SK-N-SH (cell line): ENCODE data around the gene ALDH3A1. TPM values are rescaled to one million over a fixed set of nuclear protein-coding genes. Genes with fewer than 3 reads are reported as not detected.
A peak's percentile ranks its signal among the peaks of the same experiment; 100 is the strongest.

ENCODE experiments used
- CTCF ChIA-PET: fragments of 300-600, 350-600 bp; formaldehyde crosslinking; extraction: SDS; loops from one replicate; lab custom pipeline; 2021; lab: Yijun Ruan, JAX
- POLR2A ChIA-PET: fragments of 350-600 bp; sonication (Branson Sonifier 250); formaldehyde crosslinking; extraction: SDS; loops from one replicate; lab custom pipeline; 2020; ENCODE audit warnings: antibody characterized with exemption, inconsistent platforms; lab: Yijun Ruan, JAX
- DNase-seq: peaks from one replicate; pipeline ENCODE4 v3.0.0; 2012
- H2AFZ ChIP-seq: fragments of 200-600 bp; sonication (generic); 2 replicates; pipeline ENCODE4 v1.8.1; 2016; ENCODE audit warnings: antibody characterized with exemption, mild to moderate bottlenecking, low read depth
- H3F3A ChIP-seq: fragments of 200-600 bp; sonication (generic); replicated peaks from 2 replicates; pipeline ENCODE3; 2016; ENCODE audit warnings: antibody characterized with exemption, mild to moderate bottlenecking; ENCODE audit not compliant: insufficient read depth
- H3K27ac ChIP-seq, 2 experiments: fragments of 200-500 bp in 1 of 2; fragments of 200-600 bp in 1 of 2; sonication (Bioruptor generic) in 1 of 2; sonication (generic), shearing (Covaris generic) in 1 of 2; 2 replicates each; pipeline versions ENCODE4 v1.5.1 to v1.6.1; 2014 to 2016; ENCODE audit warnings: low read depth in 2 of 2, inconsistent platforms in 1 of 2, low read length in 1 of 2, mild to moderate bottlenecking in 1 of 2, mixed read lengths in 1 of 2
- H3K27me3 ChIP-seq: fragments of 200-600 bp; sonication (generic), shearing (Covaris generic); 2 replicates; pipeline ENCODE4 v1.6.1; 2016; ENCODE audit warnings: mixed run types; ENCODE audit not compliant: insufficient read depth
- H3K36me3 ChIP-seq, 2 experiments: fragments of 200-500 bp in 1 of 2; fragments of 200-600 bp in 1 of 2; sonication (Bioruptor generic) in 1 of 2; sonication (generic) in 1 of 2; replicated peaks in 1 of 2; 2 replicates each; pipeline versions ENCODE3 to v1.5.1; 2014 to 2016; ENCODE audit warnings: low read length in 1 of 2, mild to moderate bottlenecking in 1 of 2; ENCODE audit not compliant: insufficient read depth in 2 of 2, control insufficient read depth in 1 of 2
- H3K4me1 ChIP-seq, 2 experiments: fragments of 200-500 bp in 1 of 2; fragments of 200-600 bp in 1 of 2; sonication (Bioruptor generic) in 1 of 2; sonication (generic), shearing (Covaris generic) in 1 of 2; 2 replicates each; pipeline versions ENCODE4 v1.5.1 to v1.6.1; 2014 to 2016; ENCODE audit warnings: low read depth in 1 of 2, low read length in 1 of 2, mixed run types in 1 of 2; ENCODE audit not compliant: insufficient read depth in 2 of 2, control insufficient read depth in 1 of 2
- H3K4me2 ChIP-seq: fragments of 200-600 bp; sonication (generic), shearing (Covaris generic); 2 replicates; pipeline ENCODE4 v1.6.1; 2017; ENCODE audit warnings: mixed run types
- H3K4me3 ChIP-seq, 2 experiments: fragments of 200-500 bp in 1 of 2; fragments of 200-600 bp in 1 of 2; sonication (Bioruptor generic) in 1 of 2; sonication (generic), shearing (Covaris generic) in 1 of 2; 2 replicates each; pipeline versions ENCODE4 v1.5.1 to v1.8.1; 2014 to 2016; ENCODE audit warnings: low read depth in 2 of 2, inconsistent platforms in 1 of 2, low read length in 1 of 2, mild to moderate bottlenecking in 1 of 2, mixed read lengths in 1 of 2, moderate library complexity in 1 of 2
- H3K79me2 ChIP-seq: fragments of 200-600 bp; sonication (generic); 2 replicates; pipeline ENCODE4 v1.8.1; 2017; ENCODE audit warnings: mild to moderate bottlenecking; ENCODE audit not compliant: insufficient read depth
- H3K9ac ChIP-seq: fragments of 200-600 bp; sonication (generic); 2 replicates; pipeline ENCODE4 v1.6.1; 2017; ENCODE audit warnings: mixed run types
- H3K9me2 ChIP-seq: fragments of 200-600 bp; sonication (generic); 2 replicates; pipeline ENCODE4 v1.6.1; 2017; ENCODE audit warnings: mixed run types
- H3K9me3 ChIP-seq: fragments of 200-600 bp; sonication (generic); 2 replicates; pipeline ENCODE4 v1.6.1; 2017; ENCODE audit warnings: mixed run types, mild to moderate bottlenecking, moderate library complexity
- H4K20me1 ChIP-seq: fragments of 200-600 bp; sonication (generic); 2 replicates; pipeline ENCODE4 v1.6.1; 2017; ENCODE audit warnings: mild to moderate bottlenecking, mixed run types; ENCODE audit not compliant: insufficient read depth
- EP300 ChIP-seq, 2 experiments: IDR thresholded peaks; 2 replicates each; pipeline versions ENCODE4 v1.4.0 to v1.6.1; 2012; ENCODE audit warnings: borderline replicate concordance in 1 of 2, low read depth in 1 of 2, low read length in 1 of 2
- EZH2phosphoT487 ChIP-seq: fragments of 200-600 bp; sonication (generic); IDR thresholded peaks from 2 replicates; pipeline ENCODE4 v1.6.1; 2017; ENCODE audit warnings: low read depth, mixed run types, mild to moderate bottlenecking, antibody characterized with exemption, moderate library complexity, borderline replicate concordance
- FOXM1 ChIP-seq: IDR thresholded peaks from 2 replicates; pipeline ENCODE4 v1.4.0; 2012; ENCODE audit warnings: low read depth, mild to moderate bottlenecking
- GABPA ChIP-seq: IDR thresholded peaks from 2 replicates; pipeline ENCODE4 v1.4.0; 2012; ENCODE audit warnings: low read depth, mild to moderate bottlenecking
- GATA2 ChIP-seq: sonication (generic); formaldehyde crosslinking; IDR thresholded peaks from 2 replicates; pipeline ENCODE4 v1.5.0; 2020; ENCODE audit warnings: mild to moderate bottlenecking, missing genetic modification reagents
- IRF3 ChIP-seq: fragments of 150-350 bp; IDR thresholded peaks from 2 replicates; pipeline ENCODE4 v1.6.1; 2016; ENCODE audit warnings: mild to moderate bottlenecking, low read depth, low read length
- JUND ChIP-seq: IDR thresholded peaks from 2 replicates; pipeline ENCODE4 v1.4.0; 2012
- MAX ChIP-seq: IDR thresholded peaks from 2 replicates; pipeline ENCODE4 v1.4.0; 2012; ENCODE audit warnings: low read depth
- MEF2A ChIP-seq: IDR thresholded peaks from 2 replicates; pipeline ENCODE4 v1.4.0; 2012; ENCODE audit warnings: low read depth, borderline replicate concordance
- MXI1 ChIP-seq: IDR thresholded peaks from 2 replicates; pipeline ENCODE4 v1.6.1; 2012; ENCODE audit warnings: mild to moderate bottlenecking, low read depth, low read length, improper control_type of control experiment
- NFIC ChIP-seq: IDR thresholded peaks from 2 replicates; pipeline ENCODE4 v1.4.0; 2012; ENCODE audit warnings: borderline replicate concordance
- RAD21 ChIP-seq: IDR thresholded peaks from 2 replicates; pipeline ENCODE4 v1.6.1; 2012; ENCODE audit warnings: mild to moderate bottlenecking, low read length
- RCOR1 ChIP-seq: fragments of 150-350 bp; IDR thresholded peaks from 2 replicates; pipeline ENCODE4 v1.6.1; 2017; ENCODE audit warnings: antibody characterized with exemption, low read length
- RXRA ChIP-seq: IDR thresholded peaks from 2 replicates; pipeline ENCODE4 v1.4.0; 2012; ENCODE audit warnings: low read depth, mild to moderate bottlenecking, borderline replicate concordance
- SMC3 ChIP-seq: IDR thresholded peaks from 2 replicates; pipeline ENCODE4 v1.6.1; 2012; ENCODE audit warnings: low read depth, low read length, improper control_type of control experiment
- TAF1 ChIP-seq: IDR thresholded peaks from 2 replicates; pipeline ENCODE4 v1.6.1; 2012; ENCODE audit warnings: low read depth, mild to moderate bottlenecking, low read length, moderate library complexity, borderline replicate concordance
- TEAD4 ChIP-seq: IDR thresholded peaks from 2 replicates; pipeline ENCODE4 v1.4.0; 2012; ENCODE audit warnings: mild to moderate bottlenecking, borderline replicate concordance; ENCODE audit not compliant: insufficient read depth
- WGBS: methylation state at CpG from one replicate; pipeline ENCODE4 v1.1.6; 2017; ENCODE audit warnings: low lambda C conversion rate; 5-methylcytosine and 5-hydroxymethylcytosine counted together
- polyA plus RNA-seq, 3 experiments: library from polyadenylated mRNA; depleted of rRNA; stranded (reverse); fragments of >200 nt; gene quantifications; 2 replicates each; pipeline ENCODE4 v1.2.3, GENCODE V29; 2012

ALDH3A1 gene
- polyA plus RNA-seq, 1 of the 3 experiments (the other 2 are of a cell fraction): 0.79 TPM

GRCh38 chr17:19796457-19796856, 48.4 kb upstream of the ALDH3A1 start:
- Histone ChIP-seq H3F3A (peaks cover 3% of the 10 kb centered on the region), H3K4me3 (peak overlapping the region in 1 of 2 experiments; percentile 4; a peak in 1 of 4 replicates), H3K27ac (no peak overlapping the region), H3K9me2 (no peaks in the 10 kb centered on the region), H2AFZ (no peak overlapping the region), H3K4me2 (no peak overlapping the region), H3K36me3 (peaks cover 74% of the 10 kb centered on the region in 2 experiments), H3K4me1 (no peaks in the 10 kb centered on the region), H3K9me3 (peaks cover 3% of the 10 kb centered on the region; the same call in 1 of the 2 replicates), H4K20me1 (no peaks in the 10 kb centered on the region), H3K27me3 (no peaks in the 10 kb centered on the region), H3K79me2 (no peaks in the 10 kb centered on the region), H3K9ac (no peak overlapping the region)
- 93% methylated on average over 4 of the region's 4 CpGs for WGBS
- ChIA-PET CTCF (no interaction called here), POLR2A (no interaction called here)
- no peak for TF ChIP-seq JUND
- no peak for TF ChIP-seq GABPA
- TF ChIP-seq SMC3: no peak
- no peak for TF ChIP-seq MXI1
- TF ChIP-seq EZH2phosphoT487: no peak
- no peak for TF ChIP-seq RCOR1
- TF ChIP-seq MEF2A: no peak
- TF ChIP-seq NFIC: no peak
- TF ChIP-seq EP300 (IDR thresholded peaks at IDR 0.05; ENCODE audit: borderline replicate concordance in 1 of 2, low read depth in 1 of 2, low read length in 1 of 2): no peak
- TF ChIP-seq MAX: no peak
- no peak for TF ChIP-seq GATA2 (CRISPR knock-in tag)
- TF ChIP-seq FOXM1: no peak
- TF ChIP-seq TAF1: no peak
- no peak for TF ChIP-seq RXRA
- TF ChIP-seq IRF3: no peak
- TF ChIP-seq RAD21: no peak
- TF ChIP-seq TEAD4: no peak
- DNase-seq: no peak

- no peak overlapping the region for H3K9ac ChIP-seq
- POLR2A ChIA-PET: no interaction called here
- H3K9me2 ChIP-seq: no peaks in the 10 kb centered on the region
- H2AFZ ChIP-seq: no peak overlapping the region
- H3K9me3 ChIP-seq: peaks cover 3% of the 10 kb centered on the region; the same call in 1 of the 2 replicates
- no peaks in the 10 kb centered on the region for H3F3A ChIP-seq
- H3K4me2 ChIP-seq: no peak overlapping the region
- 92% methylated on average over 3 of the region's 3 CpGs for WGBS
- no peak for DNase-seq
- CTCF ChIA-PET: interaction anchor here (0.7 to 1.8 kb wide), 2 partner anchors 25 to 1645 kb away, joined by 4 to 6 read pairs; no protein-coding TSS in a partner anchor
- H3K36me3 ChIP-seq: peaks cover 55 to 62% of the 10 kb centered on the region in 2 experiments
- no peak for TF ChIP-seq GABPA
- TF ChIP-seq EP300 (IDR thresholded peaks at IDR 0.05; ENCODE audit: borderline replicate concordance in 1 of 2, low read depth in 1 of 2, low read length in 1 of 2): no peak
- no peak for TF ChIP-seq FOXM1
- no peak overlapping the region for H3K27ac ChIP-seq
- no peaks in the 10 kb centered on the region; a peak in 1 of 4 replicates for H3K4me1 ChIP-seq
- H3K79me2 ChIP-seq: no peaks in the 10 kb centered on the region
- H3K27me3 ChIP-seq: no peaks in the 10 kb centered on the region
- H4K20me1 ChIP-seq: no peaks in the 10 kb centered on the region
- H3K4me3 ChIP-seq: no peak overlapping the region
Measured at GRCh38 chr17:19791918-19792550, 43.9 kb upstream of the ALDH3A1 start.
